ENCODE results near the gene CSAD.

Gene CSAD

GRCh38 chr12:53225635-53226424 lies 45.1 kb upstream of the CSAD start:
- DNase-seq (ENCODE audit: low read depth) = no peak
- H3K4me3 ChIP-seq (ENCODE audit: control insufficient read depth, low read depth, low read length) = no peak overlapping the region
- TF ChIP-seq CTCF (IDR thresholded peaks at IDR 0.05; ENCODE audit: control insufficient read depth, insufficient read depth, low read depth, low read length, missing control alignments) = no peak

GRCh38 chr12:53224897-53225634 lies 44.3 kb upstream of the CSAD start:
- no peak for DNase-seq (ENCODE audit: low read depth)
- H3K4me3 ChIP-seq (ENCODE audit: control insufficient read depth, low read depth, low read length) = no peak overlapping the region
- no peak for TF ChIP-seq CTCF (IDR thresholded peaks at IDR 0.05; ENCODE audit: control insufficient read depth, insufficient read depth, low read depth, low read length, missing control alignments)

- no peak overlapping the region for H3K4me3 ChIP-seq (ENCODE audit: control insufficient read depth, low read depth, low read length)
- TF ChIP-seq CTCF (IDR thresholded peaks at IDR 0.05; ENCODE audit: control insufficient read depth, insufficient read depth, low read depth, low read length, missing control alignments) = peak; percentile 34
Observed at GRCh38 chr12:53224061-53224896, 43.6 kb upstream of the CSAD start.

GRCh38 chr12:53223389-53224060 lies 42.8 kb upstream of the CSAD start:
- no peak for DNase-seq (ENCODE audit: low read depth)
- no peak overlapping the region for H3K4me3 ChIP-seq (ENCODE audit: control insufficient read depth, low read depth, low read length)
- no peak for TF ChIP-seq CTCF (IDR thresholded peaks at IDR 0.05; ENCODE audit: control insufficient read depth, insufficient read depth, low read depth, low read length, missing control alignments)

More at GRCh38 chr12:53224061-53224896, 43.6 kb upstream of the CSAD start:
- no peak for DNase-seq (ENCODE audit: low read depth)

- no peak for TF ChIP-seq CTCF (IDR thresholded peaks at IDR 0.05; ENCODE audit: control insufficient read depth, insufficient read depth, low read depth, low read length, missing control alignments)
- DNase-seq (ENCODE audit: low read depth) = no peak
- H3K4me3 ChIP-seq (ENCODE audit: control insufficient read depth, low read depth, low read length) = no peak overlapping the region
Observed at GRCh38 chr12:53222806-53223261, 42.1 kb upstream of the CSAD start.
